ENCODE data around the gene PLPP3. TPM values are rescaled to one million over a fixed set of nuclear protein-coding genes. Genes with fewer than 3 reads are reported as not detected.

Gene PLPP3
- total and polyA plus RNA-seq, 12 donors: 11.7 to 156 (median 96.1) TPM

DNA sequence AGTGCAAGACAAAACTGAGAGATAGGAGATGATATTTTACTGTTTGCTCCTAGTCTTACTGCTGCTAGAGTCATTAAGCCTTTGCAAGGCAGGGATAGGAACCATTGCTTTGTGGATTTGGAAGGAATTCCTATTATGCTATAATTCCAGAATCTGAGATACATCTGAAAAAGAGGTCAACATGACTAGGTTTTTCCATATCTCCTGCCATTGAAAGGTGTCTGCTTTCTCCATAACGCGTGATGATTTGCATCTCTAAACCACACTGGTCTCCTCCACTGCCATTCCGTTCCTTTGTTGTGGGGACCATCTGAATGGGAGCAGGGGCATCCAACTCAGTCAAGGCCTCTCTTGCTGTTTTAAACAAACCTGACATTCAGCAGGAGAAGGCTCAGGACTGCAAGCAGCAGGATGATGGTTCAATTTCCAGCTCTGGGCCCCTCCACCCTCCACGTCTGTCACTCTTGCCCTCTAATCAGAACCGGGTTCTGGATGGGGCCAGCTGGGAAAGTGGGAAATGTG, 45.2 kb downstream of the PLPP3 start:
- TF ChIP-seq CTCF (IDR thresholded peaks at IDR 0.05) (no peak), POLR2A (IDR thresholded peaks at IDR 0.05) (no peak)
- intact Hi-C loops (cut with DNase I): no loop called here
- no peak overlapping the region for H3K27ac ChIP-seq
- WGBS, 4 donors: 87 to 96% (median 91%) methylated on average over 5 of the region's 5 CpGs
- no peak overlapping the region for H3K4me3 ChIP-seq
- H3K4me1 ChIP-seq (replicated peaks in 1 of 2): peaks cover 0 to 19% of the 10 kb centered on the region in 2 donors
- no peak for DNase-seq
- H3K27me3 ChIP-seq: no peaks in the 10 kb centered on the region
- H3K36me3 ChIP-seq (replicated peaks in 1 of 2): peaks cover 0 to 22% of the 10 kb centered on the region in 2 donors
- H3K9me3 ChIP-seq (replicated peaks in 1 of 3): no peaks in the 10 kb centered on the region

DNA sequence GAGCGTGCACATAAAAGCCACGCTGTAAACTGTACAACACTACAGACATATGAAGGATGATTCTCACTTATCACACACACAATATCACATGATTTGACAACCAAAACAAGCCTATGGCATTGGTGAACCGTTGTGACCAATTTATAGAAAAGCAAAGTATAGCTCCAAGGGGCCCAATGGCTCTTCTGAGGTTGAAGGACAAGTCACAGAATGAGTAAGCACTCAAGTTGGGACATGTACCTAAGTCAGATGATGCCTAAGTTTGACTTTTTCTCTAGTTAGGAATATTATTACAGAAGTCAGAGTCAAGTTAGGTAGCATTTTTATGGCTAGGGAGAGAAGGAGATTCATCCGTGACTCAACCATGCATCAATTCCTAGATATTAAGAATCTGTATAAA, 45.7 kb downstream of the PLPP3 start:
- Histone ChIP-seq H3K4me1 (replicated peaks in 1 of 2) (peaks cover 0 to 22% of the 10 kb centered on the region in 2 donors), H3K27me3 (no peaks in the 10 kb centered on the region)
- WGBS, 4 donors: 86 to 97% (median 89%) methylated on average over 4 of the region's 4 CpGs

DNA sequence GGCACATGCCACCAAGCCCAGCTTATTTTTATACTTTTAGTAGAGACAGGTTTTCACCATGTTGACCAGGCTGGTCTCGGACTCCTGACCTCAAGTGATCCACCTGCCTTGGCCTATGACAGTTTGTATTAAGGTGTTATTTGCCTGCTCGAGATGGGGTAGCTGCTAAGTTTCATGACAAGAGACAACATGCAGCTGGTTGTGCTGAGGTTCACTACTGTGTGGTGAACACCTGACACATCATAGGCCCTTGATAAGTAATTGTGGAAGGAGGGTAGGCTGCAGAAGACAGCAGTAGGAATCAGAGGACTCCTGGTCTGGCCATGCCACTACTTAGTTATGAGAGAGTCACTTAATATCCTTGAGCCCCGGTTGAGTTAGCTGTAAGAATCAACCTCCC, 46.2 kb downstream of the PLPP3 start:
- H3K27ac ChIP-seq: no peak overlapping the region

More for the DNA sequence above, 45.7 kb downstream of the PLPP3 start:
- intact Hi-C loops (cut with DNase I): no loop called here
- Histone ChIP-seq H3K4me3 (no peak overlapping the region), H3K9me3 (replicated peaks in 1 of 3) (no peaks in the 10 kb centered on the region), H3K36me3 (replicated peaks in 1 of 2) (peaks cover 0 to 22% of the 10 kb centered on the region in 2 donors), H3K27ac (no peak overlapping the region)
- TF ChIP-seq POLR2A (IDR thresholded peaks at IDR 0.05) (no peak), CTCF (IDR thresholded peaks at IDR 0.05) (no peak)
- DNase-seq: no peak

GRCh38 chr1:56532350-56532683, 47.0 kb downstream of the PLPP3 start:
- H3K36me3 ChIP-seq (replicated peaks in 1 of 2): peaks cover 0 to 22% of the 10 kb centered on the region in 2 donors
- peaks cover 12 to 28% of the 10 kb centered on the region in 2 donors for H3K4me1 ChIP-seq (replicated peaks in 1 of 2)
- 53 to 80% (median 71%) methylated on average over 1 of the region's 1 CpG for WGBS, 4 donors
- intact Hi-C loops (cut with DNase I): no loop called here
- no peak overlapping the region for H3K4me3 ChIP-seq
- no peaks in the 10 kb centered on the region for H3K27me3 ChIP-seq
- no peak for DNase-seq
- H3K9me3 ChIP-seq (replicated peaks in 1 of 3): no peaks in the 10 kb centered on the region
- H3K27ac ChIP-seq: no peak overlapping the region
- TF ChIP-seq POLR2A (IDR thresholded peaks at IDR 0.05): no peak
- TF ChIP-seq CTCF (IDR thresholded peaks at IDR 0.05): no peak

More for the DNA sequence above, 46.2 kb downstream of the PLPP3 start:
- intact Hi-C loops (cut with DNase I): no loop called here
- peaks cover 4 to 26% of the 10 kb centered on the region in 2 donors for H3K4me1 ChIP-seq (replicated peaks in 1 of 2)
- TF ChIP-seq POLR2A (IDR thresholded peaks at IDR 0.05) (no peak), CTCF (IDR thresholded peaks at IDR 0.05) (no peak)
- DNase-seq: no peak
- H3K27me3 ChIP-seq: no peaks in the 10 kb centered on the region
- no peaks in the 10 kb centered on the region for H3K9me3 ChIP-seq (replicated peaks in 1 of 3)
- no peak overlapping the region for H3K4me3 ChIP-seq
- WGBS, 4 donors: 75 to 94% (median 86%) methylated on average over 3 of the region's 3 CpGs
- peaks cover 0 to 22% of the 10 kb centered on the region in 2 donors for H3K36me3 ChIP-seq (replicated peaks in 1 of 2)

All from adrenal gland (tissue), 12 donors.